Trophoblast cell (in vitro differentiated cells and primary cell): ENCODE results near the gene KIRREL3.
A peak's percentile ranks its signal among the peaks of the same experiment; 100 is the strongest.

ENCODE experiments used
- DNase-seq, 2 donors: peaks; one replicate each; pipeline ENCODE4 v3.0.0-alpha.2; 2016
- H2AFZ ChIP-seq: 2 replicates; pipeline ENCODE4 v1.6.1; 2013; ENCODE audit warnings: low read length, moderate library complexity, mild to moderate bottlenecking; ENCODE audit not compliant: insufficient read depth, poor library complexity
- H2AK5ac ChIP-seq: 2 replicates; pipeline ENCODE4 v1.6.1; 2013; ENCODE audit warnings: mild to moderate bottlenecking, low read length
- H2BK120ac ChIP-seq: 2 replicates; pipeline ENCODE4 v1.6.1; 2013; ENCODE audit warnings: low read length, mild to moderate bottlenecking, moderate library complexity; ENCODE audit not compliant: insufficient read depth, poor library complexity
- H2BK12ac ChIP-seq: 2 replicates; pipeline ENCODE4 v1.6.1; 2013; ENCODE audit warnings: mild to moderate bottlenecking, low read length, moderate library complexity
- H2BK5ac ChIP-seq: 2 replicates; pipeline ENCODE4 v1.6.1; 2013; ENCODE audit warnings: low read length, low read depth, moderate library complexity, mild to moderate bottlenecking; ENCODE audit not compliant: poor library complexity
- H3K14ac ChIP-seq: 2 replicates; pipeline ENCODE4 v1.6.1; 2013; ENCODE audit warnings: mild to moderate bottlenecking, low read length
- H3K18ac ChIP-seq: 2 replicates; pipeline ENCODE4 v1.6.1; 2013; ENCODE audit warnings: mild to moderate bottlenecking, low read length
- H3K23ac ChIP-seq: 2 replicates; pipeline ENCODE4 v1.6.1; 2013; ENCODE audit warnings: low read length
- H3K27ac ChIP-seq: 2 replicates; pipeline ENCODE4 v1.5.1; 2013; ENCODE audit warnings: low read depth, mild to moderate bottlenecking, inconsistent platforms, low read length, moderate library complexity
- H3K27me3 ChIP-seq: 2 replicates; pipeline ENCODE4 v1.6.1; 2013; ENCODE audit warnings: inconsistent platforms, mild to moderate bottlenecking, low read length, moderate library complexity; ENCODE audit not compliant: insufficient read depth
- H3K36me3 ChIP-seq, 2 experiments: 1 replicate in 1 of 2; 2 replicates in 1 of 2; pipeline ENCODE4 v1.6.1; 2013; ENCODE audit warnings: low read length in 2 of 2, mild to moderate bottlenecking in 2 of 2, moderate library complexity in 1 of 2; ENCODE audit not compliant: insufficient read depth in 2 of 2, control insufficient read depth in 1 of 2
- H3K4ac ChIP-seq: 2 replicates; pipeline ENCODE4 v1.6.1; 2013; ENCODE audit warnings: low read depth, mild to moderate bottlenecking, low read length, moderate library complexity
- H3K4me1 ChIP-seq, 2 experiments: 1 replicate in 1 of 2; 2 replicates in 1 of 2; pipeline ENCODE4 v1.6.1; 2013; ENCODE audit warnings: low read length in 2 of 2, mild to moderate bottlenecking in 2 of 2, moderate library complexity in 1 of 2; ENCODE audit not compliant: insufficient read depth in 2 of 2, control insufficient read depth in 1 of 2
- H3K4me2 ChIP-seq: 2 replicates; pipeline ENCODE4 v1.6.1; 2013; ENCODE audit warnings: inconsistent platforms, mild to moderate bottlenecking, low read length, moderate library complexity
- H3K4me3 ChIP-seq: 2 replicates; pipeline ENCODE4 v1.5.1; 2013; ENCODE audit warnings: mild to moderate bottlenecking, low read depth, low read length, inconsistent platforms
- H3K79me1 ChIP-seq: one replicate; pipeline ENCODE4 v1.6.1; 2013; ENCODE audit warnings: low read length
- H3K79me2 ChIP-seq: 2 replicates; pipeline ENCODE4 v1.6.1; 2013; ENCODE audit warnings: low read length, mild to moderate bottlenecking; ENCODE audit not compliant: control insufficient read depth, insufficient read depth, poor library complexity
- H3K9ac ChIP-seq: 2 replicates; pipeline ENCODE4 v1.6.1; 2013; ENCODE audit warnings: mild to moderate bottlenecking, low read length
- H3K9me3 ChIP-seq: 2 replicates; pipeline ENCODE4 v1.6.1; 2013; ENCODE audit warnings: low read depth, mild to moderate bottlenecking, control low read depth, inconsistent platforms, low read length; ENCODE audit not compliant: insufficient read depth
- H4K12ac ChIP-seq: 2 replicates; pipeline ENCODE4 v1.6.1; 2013; ENCODE audit warnings: low read depth, mild to moderate bottlenecking, low read length, moderate library complexity
- H4K8ac ChIP-seq: 2 replicates; pipeline ENCODE4 v1.6.1; 2013; ENCODE audit warnings: low read depth, mild to moderate bottlenecking, low read length, moderate library complexity
- H4K91ac ChIP-seq: one replicate; pipeline ENCODE4 v1.6.1; 2013; ENCODE audit warnings: low read depth, mild to moderate bottlenecking, low read length, moderate library complexity
- WGBS: extraction: QIAGEN DNeasy Blood & Tissue Kit; methylation state at CpG from one replicate; pipeline ENCODE4 v1.1.7; 2013; ENCODE audit warnings: missing lambda C conversion rate; ENCODE audit not compliant: insufficient read length, insufficient coverage; ENCODE audit errors: extremely low coverage; 5-methylcytosine and 5-hydroxymethylcytosine counted together

Gene KIRREL3

GRCh38 chr11:126874831-126875230 is 125.7 kb downstream of the KIRREL3 start:
- DNase-seq = no peak
- no peak overlapping the region for H3K9ac ChIP-seq
- no peak overlapping the region for H2AFZ ChIP-seq
- H3K79me1 ChIP-seq = no peaks in the 10 kb centered on the region
- H3K27me3 ChIP-seq = no peaks in the 10 kb centered on the region
- H3K27ac ChIP-seq = no peak overlapping the region
- no peak overlapping the region for H2BK12ac ChIP-seq
- no peak overlapping the region for H4K8ac ChIP-seq
- H2AK5ac ChIP-seq = no peak overlapping the region
- H3K36me3 ChIP-seq = no peaks in the 10 kb centered on the region
- WGBS = no CpG with 5 or more reads among the region's 5 CpGs
- no peak overlapping the region for H4K12ac ChIP-seq
- no peak overlapping the region for H2BK120ac ChIP-seq
- no peak overlapping the region for H2BK5ac ChIP-seq
- no peaks in the 10 kb centered on the region for H3K4me1 ChIP-seq
- no peak overlapping the region for H3K4me2 ChIP-seq
- H3K23ac ChIP-seq = no peak overlapping the region
- no peak overlapping the region for H3K14ac ChIP-seq
- H4K91ac ChIP-seq = no peak overlapping the region
- no peak overlapping the region for H3K4ac ChIP-seq
- no peak overlapping the region for H3K4me3 ChIP-seq
- peaks cover 5% of the 10 kb centered on the region for H3K9me3 ChIP-seq
- H3K79me2 ChIP-seq = no peaks in the 10 kb centered on the region
- H3K18ac ChIP-seq = no peak overlapping the region

- H2AK5ac ChIP-seq = no peak overlapping the region
- no peak overlapping the region for H3K27ac ChIP-seq
- no peak overlapping the region for H4K8ac ChIP-seq
- no peak overlapping the region for H3K4me2 ChIP-seq
- no peaks in the 10 kb centered on the region for H3K36me3 ChIP-seq
- peaks cover 5% of the 10 kb centered on the region for H3K9me3 ChIP-seq
- H3K79me2 ChIP-seq = no peaks in the 10 kb centered on the region
- H4K91ac ChIP-seq = no peak overlapping the region
- no peak overlapping the region for H3K18ac ChIP-seq
- no peak for DNase-seq
- no peak overlapping the region for H2BK12ac ChIP-seq
- no peak overlapping the region for H2BK5ac ChIP-seq
- H3K79me1 ChIP-seq = no peaks in the 10 kb centered on the region
- H3K27me3 ChIP-seq = no peaks in the 10 kb centered on the region
- H4K12ac ChIP-seq = no peak overlapping the region
- H2AFZ ChIP-seq = no peak overlapping the region
- H3K14ac ChIP-seq = no peak overlapping the region
- H3K4ac ChIP-seq = no peak overlapping the region
- no CpG with 5 or more reads among the region's 3 CpGs for WGBS
- no peaks in the 10 kb centered on the region for H3K4me1 ChIP-seq
- H2BK120ac ChIP-seq = no peak overlapping the region
- H3K4me3 ChIP-seq = no peak overlapping the region
- H3K23ac ChIP-seq = no peak overlapping the region
- no peak overlapping the region for H3K9ac ChIP-seq
Observed at GRCh38 chr11:126874276-126874675, 126.3 kb downstream of the KIRREL3 start.

- Histone ChIP-seq H4K8ac (no peak overlapping the region), H3K14ac (no peak overlapping the region), H2BK120ac (no peak overlapping the region), H2AFZ (no peak overlapping the region), H3K79me1 (no peaks in the 10 kb centered on the region), H4K91ac (no peak overlapping the region), H3K27me3 (no peaks in the 10 kb centered on the region), H2AK5ac (no peak overlapping the region), H3K4me3 (peak overlapping the region; percentile 18), H3K27ac (no peak overlapping the region), H3K18ac (no peak overlapping the region), H3K9me3 (peaks cover 5% of the 10 kb centered on the region), H2BK12ac (no peak overlapping the region), H3K9ac (no peak overlapping the region), H3K4me1 (no peaks in the 10 kb centered on the region), H3K79me2 (no peaks in the 10 kb centered on the region), H2BK5ac (no peak overlapping the region), H4K12ac (no peak overlapping the region), H3K4ac (no peak overlapping the region), H3K4me2 (no peak overlapping the region), H3K36me3 (no peaks in the 10 kb centered on the region), H3K23ac (no peak overlapping the region)
- DNase-seq = no peak
Observed at GRCh38 chr11:126871792-126872191, 128.8 kb downstream of the KIRREL3 start.

GRCh38 chr11:126870021-126870420 is 130.5 kb downstream of the KIRREL3 start:
- H3K9me3 ChIP-seq = peaks cover 5% of the 10 kb centered on the region
- no CpG with 5 or more reads among the region's 4 CpGs for WGBS
- no peak overlapping the region for H3K14ac ChIP-seq
- no peak overlapping the region for H4K12ac ChIP-seq
- H3K23ac ChIP-seq = no peak overlapping the region
- no peaks in the 10 kb centered on the region for H3K79me2 ChIP-seq
- no peak overlapping the region for H2BK120ac ChIP-seq
- H3K9ac ChIP-seq = no peak overlapping the region
- H2BK12ac ChIP-seq = no peak overlapping the region
- no peak overlapping the region for H3K18ac ChIP-seq
- no peaks in the 10 kb centered on the region for H3K27me3 ChIP-seq
- no peak overlapping the region for H3K27ac ChIP-seq
- no peak overlapping the region for H4K91ac ChIP-seq
- no peaks in the 10 kb centered on the region for H3K4me1 ChIP-seq
- no peak overlapping the region for H3K4ac ChIP-seq
- no peak for DNase-seq
- no peaks in the 10 kb centered on the region for H3K79me1 ChIP-seq
- no peak overlapping the region for H3K4me3 ChIP-seq
- H2AK5ac ChIP-seq = no peak overlapping the region
- H2AFZ ChIP-seq = no peak overlapping the region
- H4K8ac ChIP-seq = no peak overlapping the region
- H2BK5ac ChIP-seq = no peak overlapping the region
- H3K36me3 ChIP-seq = no peaks in the 10 kb centered on the region
- H3K4me2 ChIP-seq = no peak overlapping the region
